ENCODE data around the gene MEGF9.

MEGF9 gene

DNA sequence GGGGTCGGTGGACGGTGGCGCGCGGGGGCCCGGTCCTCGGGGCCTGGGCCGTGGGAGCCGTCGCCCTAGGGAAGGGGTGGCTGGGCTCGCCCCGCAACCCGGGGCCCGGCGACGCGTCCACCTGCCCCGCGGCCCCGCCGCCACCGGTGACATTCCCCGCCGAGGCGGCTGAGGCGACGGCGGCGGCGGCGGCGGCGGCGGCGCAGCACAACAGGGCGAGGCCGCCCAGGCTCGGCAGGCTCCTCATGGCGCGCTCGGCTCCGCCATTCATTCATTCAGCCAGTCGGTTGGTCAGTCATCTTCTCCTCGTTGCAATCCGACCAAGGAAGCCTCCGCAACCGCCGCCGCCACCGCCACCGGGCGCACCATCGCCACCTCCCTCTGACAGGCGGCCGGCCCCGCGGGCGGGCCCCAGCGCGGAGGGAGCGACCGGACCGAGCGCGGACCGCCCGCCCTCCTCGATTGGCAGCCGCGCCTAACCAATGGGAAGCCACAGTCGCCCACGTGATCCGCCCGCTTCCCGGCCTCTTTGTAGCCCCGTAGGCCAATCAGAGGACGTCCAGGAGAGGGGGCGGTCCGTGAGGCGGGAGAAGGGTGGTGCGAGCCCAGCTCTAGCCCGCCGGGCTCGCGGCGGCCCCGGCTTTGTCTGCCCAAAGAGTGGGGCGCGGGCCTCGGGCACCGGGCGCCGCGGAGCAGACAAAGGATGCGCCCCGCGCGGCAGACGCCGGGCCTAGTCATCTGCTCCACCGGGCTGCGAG lies at the start of gene MEGF9:
TSS of gene MEGF9 (minus strand) at position 383 of the 758 bp plus-strand sequence. CDS start at position 271, 112 bp downstream.
- in situ Hi-C loops (cut with MboI; ENCODE audit: low sequenced_read_pairs), result no loop called here

DNA sequence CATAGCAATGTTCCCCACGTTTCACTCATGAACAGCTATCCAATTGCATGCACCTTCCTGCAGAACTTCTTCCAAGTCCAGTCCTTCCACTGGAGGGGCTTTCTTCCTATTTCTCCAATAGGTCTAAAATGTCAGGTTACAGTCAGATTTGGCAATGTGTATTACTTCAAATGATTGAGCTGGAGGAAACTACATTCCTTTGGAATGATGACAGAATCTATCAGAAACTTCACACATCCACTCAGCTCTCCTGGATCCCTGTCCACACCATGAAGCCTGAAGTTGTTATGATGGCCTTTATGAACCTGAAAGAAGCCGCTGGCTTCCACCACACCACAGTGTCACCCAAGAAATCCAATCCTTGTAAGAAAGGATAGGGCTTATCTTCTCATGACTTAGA lies 46.7 kb upstream of the MEGF9 start:
- in situ Hi-C loops (cut with MboI; ENCODE audit: low sequenced_read_pairs), result no loop called here

DNA sequence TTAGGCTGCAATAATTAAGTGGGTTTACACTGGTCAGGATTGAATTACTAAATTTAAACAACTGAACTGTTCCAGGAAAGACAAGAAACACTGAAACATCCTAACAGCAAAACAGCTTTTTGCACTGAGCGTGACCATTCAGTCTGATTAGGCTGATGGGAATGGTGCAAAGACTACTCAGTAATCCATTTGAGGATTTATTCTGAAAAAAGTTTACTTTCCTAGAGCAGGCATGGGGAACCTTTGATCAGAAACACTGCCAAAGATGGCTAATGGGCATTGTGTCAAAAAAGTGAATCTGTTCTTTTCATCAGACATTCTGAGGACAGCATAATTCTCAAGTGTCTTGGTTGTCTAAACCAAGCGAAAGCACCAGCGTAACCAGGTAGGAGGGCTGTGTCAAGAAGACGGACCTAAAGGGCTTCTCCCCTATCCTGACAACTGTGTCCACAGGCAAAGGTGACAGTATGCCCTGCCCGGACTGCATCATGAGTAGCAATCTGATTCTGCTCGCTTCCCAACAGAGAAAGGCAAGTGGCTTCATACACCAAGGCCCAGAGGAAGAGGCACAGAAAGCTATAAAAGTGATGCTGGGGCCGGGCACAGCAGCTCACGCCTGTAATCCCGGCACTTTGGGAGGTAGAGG lies 45.6 kb upstream of the MEGF9 start:
- in situ Hi-C loops (cut with MboI; ENCODE audit: low sequenced_read_pairs), result loop anchor here (10.0 kb wide), 1 partner anchor 305 kb away; no protein-coding TSS in a partner anchor

DNA sequence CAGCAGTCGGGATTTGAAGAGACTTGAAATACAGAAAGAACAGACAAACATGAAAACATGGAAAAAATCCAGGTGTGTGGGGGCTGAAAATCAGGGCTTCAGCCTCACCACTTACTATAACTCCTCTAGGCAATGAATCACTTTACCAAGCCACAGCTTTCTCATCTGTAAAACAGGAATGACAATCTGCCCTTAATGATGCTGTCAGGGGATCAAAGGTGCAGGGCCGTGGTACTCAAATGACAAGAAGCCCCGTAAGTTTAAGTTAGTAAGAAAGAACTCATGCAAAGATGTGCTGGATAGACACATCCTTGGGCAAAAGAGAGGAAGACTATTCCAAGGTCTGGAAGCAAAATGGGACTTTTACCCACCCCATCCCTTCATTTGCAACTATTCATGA lies 44.3 kb upstream of the MEGF9 start:
- in situ Hi-C loops (cut with MboI; ENCODE audit: low sequenced_read_pairs), result loop anchor here (10.0 kb wide), 1 partner anchor 306 kb away; no protein-coding TSS in a partner anchor

DNA sequence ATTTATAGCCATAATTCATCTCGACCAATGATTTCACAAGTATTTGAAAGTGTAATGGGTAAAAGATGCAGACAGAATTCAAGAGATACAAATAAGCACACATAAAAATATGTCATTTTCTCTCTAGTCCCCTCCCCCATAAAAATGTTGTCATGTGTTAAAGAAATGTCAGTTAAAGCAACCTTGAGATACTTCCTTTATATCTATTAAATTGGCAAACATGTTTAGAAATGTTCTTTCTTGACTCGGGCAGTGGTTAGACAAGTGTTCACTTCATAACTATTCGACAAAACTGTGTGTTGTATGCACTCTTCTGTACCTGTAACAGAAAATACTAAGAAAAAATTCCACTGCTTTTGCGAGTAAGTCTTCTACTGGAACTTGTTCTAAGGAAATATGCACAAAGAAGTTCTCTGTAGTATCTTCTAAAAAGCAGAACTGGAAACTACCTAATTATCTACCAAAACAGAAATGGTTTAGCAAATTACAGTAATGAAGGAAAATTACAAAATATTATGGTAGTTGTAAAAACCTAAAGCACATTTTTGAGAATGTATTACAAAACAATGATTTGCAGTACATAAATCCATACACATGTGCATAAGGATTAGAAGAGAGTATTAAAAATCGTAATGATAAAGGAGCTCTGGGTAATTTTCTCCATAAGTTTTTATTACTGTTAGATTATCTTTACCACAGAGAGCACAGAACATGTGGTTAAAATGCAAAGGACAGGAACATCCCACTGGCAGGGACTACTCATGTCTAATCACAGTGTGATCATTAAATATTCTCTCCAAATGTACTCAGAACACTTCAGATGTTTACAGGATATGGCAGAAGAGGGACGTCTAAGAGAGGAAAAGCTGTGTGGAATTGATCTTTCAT lies 43.0 kb upstream of the MEGF9 start:
- in situ Hi-C loops (cut with MboI; ENCODE audit: low sequenced_read_pairs), result loop anchor here (10.0 kb wide), 1 partner anchor 308 kb away; no protein-coding TSS in a partner anchor

DNA sequence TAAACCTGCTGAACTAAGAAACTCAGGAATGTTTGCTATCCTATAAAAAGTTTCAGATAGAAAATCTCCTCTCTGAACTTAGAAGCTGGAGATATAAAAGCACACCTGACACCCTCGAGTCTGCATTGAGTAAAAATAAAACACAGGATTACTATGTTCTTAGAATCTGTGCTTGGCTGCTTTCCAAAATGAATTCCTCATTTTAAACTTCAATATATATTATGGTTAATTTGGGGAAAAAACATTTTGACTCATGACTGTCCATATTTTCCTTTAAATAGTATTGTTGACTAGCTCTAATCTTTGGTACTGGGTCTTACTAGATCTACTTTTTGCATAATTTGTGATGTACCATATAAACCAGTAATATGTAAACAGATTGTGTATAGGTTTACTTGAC lies 42.3 kb upstream of the MEGF9 start:
- in situ Hi-C loops (cut with MboI; ENCODE audit: low sequenced_read_pairs), result loop anchor here (10.0 kb wide), 1 partner anchor 308 kb away; no protein-coding TSS in a partner anchor

DNA sequence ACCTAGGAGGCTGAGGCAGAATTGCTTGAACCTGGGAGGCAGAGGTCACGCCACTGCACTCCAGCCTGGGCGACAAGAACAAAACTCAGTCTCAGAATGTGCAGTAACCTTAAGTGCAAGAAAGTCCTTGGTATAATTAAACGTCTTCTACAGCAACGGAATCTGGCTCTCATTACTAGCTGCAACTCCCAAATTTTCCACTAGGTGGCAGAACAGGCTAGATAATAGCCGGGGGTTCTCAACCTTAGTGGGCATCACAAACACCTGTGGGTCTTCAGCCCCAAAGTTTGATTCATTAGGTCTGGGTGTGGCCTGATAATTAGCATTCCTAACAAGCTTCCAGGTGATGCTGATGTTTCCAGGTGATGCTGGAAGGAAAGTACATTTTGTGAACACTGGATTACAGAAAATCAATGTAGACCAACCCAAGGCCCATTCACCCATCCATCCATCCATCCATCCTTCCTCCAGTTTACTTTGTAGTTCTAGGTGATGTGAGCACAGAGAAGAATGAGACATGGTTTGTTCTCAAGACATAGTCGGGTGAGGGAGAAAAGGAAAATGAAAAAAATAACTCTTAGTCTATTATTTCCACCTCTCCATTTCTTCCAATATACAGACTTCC lies 41.7 kb upstream of the MEGF9 start:
- in situ Hi-C loops (cut with MboI; ENCODE audit: low sequenced_read_pairs), result loop anchor here (10.0 kb wide), 1 partner anchor 309 kb away; no protein-coding TSS in a partner anchor

DNA sequence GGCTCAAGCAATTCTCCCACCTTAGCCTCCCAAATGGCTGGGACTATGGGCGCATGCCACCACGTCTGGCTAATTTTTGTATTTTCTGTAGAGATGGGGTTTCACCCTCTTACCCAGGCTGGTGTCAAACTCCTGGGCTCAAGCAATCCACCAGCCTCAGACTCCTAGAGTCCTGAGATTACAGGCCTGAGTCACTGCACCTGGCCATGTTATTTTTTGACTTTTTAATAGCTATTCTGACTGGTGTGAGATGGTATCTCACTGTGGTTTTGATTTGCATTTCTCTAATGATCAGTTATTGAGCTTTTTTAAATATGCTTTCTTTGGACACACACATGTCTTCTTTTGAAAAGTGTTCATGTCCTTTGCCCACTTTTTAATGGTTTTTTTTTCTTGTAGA lies 40.8 kb upstream of the MEGF9 start:
- in situ Hi-C loops (cut with MboI; ENCODE audit: low sequenced_read_pairs), result loop anchor here (10.0 kb wide), 1 partner anchor 310 kb away; no protein-coding TSS in a partner anchor

DNA sequence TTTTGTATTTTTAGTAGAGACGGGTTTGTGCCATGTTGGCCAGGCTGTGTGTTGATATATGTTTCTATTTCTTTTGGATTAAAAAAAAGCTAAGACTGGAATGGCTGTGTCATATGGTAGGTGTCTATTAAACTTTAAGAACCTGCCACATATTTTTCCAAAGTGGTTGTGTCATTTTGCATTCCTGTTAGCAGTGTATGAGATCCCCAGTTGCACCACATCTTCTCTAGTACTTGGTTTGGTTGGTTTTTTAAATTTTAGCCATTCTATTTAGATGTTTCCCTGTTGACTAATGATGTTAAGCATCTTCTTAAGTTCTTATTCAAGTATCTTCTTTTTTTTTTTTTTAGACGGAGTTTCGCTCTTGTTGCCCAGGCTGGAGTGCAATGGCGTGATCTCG lies 36.2 kb upstream of the MEGF9 start:
- in situ Hi-C loops (cut with MboI; ENCODE audit: low sequenced_read_pairs), result loop anchor here (10.0 kb wide), 1 partner anchor 314 kb away; no protein-coding TSS in a partner anchor

DNA sequence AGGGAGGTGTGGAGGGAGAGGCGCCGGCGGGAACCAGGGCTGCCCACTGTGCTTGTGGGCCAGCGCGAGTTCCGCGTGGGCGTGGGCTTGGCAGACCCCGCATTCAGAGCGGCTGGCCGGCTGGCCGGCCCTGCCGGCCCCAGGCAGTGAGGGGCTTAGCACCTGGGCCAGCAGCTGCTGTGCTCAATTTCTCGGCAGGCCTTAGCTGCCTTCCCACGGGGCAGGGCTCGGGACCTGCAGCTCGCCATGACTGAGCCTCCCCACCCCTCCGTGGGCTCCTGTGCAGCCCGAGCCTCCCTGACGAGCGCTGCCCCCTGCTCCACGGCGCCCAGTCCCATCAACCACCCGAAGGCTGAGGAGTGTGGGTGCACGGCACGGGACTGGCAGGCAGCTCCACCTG lies 32.1 kb upstream of the MEGF9 start:
- in situ Hi-C loops (cut with MboI; ENCODE audit: low sequenced_read_pairs), result loop anchor here (25.0 kb wide), 1 partner anchor 641 kb away; no protein-coding TSS in a partner anchor

DNA sequence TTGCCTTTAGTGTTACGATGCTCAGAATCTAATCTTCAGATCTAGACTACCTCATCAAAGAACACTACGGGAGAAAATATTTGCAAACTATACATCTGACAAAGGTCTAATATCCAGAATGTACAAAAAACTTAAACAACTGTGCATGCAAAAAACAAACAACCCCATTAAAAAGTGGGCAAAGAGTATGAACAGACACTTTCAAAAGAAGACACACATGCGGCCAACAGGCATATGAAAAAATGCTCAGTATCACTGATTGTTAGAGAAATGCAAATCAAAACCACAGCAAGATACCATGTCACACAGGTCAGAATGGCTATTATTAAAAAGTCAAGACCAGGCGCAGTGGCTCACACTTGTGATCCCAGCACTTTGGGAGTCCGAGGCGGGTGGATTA lies 31.0 kb upstream of the MEGF9 start:
- in situ Hi-C loops (cut with MboI; ENCODE audit: low sequenced_read_pairs), result loop anchor here (25.0 kb wide), 1 partner anchor 642 kb away; no protein-coding TSS in a partner anchor

DNA sequence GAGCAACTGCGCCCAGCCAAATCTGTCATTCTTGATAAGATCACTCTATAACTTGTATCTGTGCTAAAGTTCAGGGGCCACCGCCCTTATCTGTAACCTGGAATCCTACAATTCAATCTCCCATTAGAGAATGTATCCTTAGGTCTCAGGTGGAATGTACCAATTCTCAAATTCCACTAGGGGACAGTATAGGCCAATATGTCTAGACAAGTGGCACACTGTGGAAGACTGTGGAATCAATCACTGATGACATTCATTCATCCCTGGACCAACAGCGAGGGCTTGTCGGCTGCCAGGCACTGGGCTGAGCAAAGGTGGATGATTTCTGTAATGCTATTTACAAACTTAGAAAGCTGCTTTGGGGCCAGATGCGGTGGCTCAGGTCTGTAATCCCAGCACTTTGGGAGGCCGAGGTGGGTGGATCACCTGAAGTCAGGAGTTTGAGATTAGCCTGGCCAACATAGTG lies 28.7 kb upstream of the MEGF9 start:
- in situ Hi-C loops (cut with MboI; ENCODE audit: low sequenced_read_pairs), result loop anchor here (25.0 kb wide), 1 partner anchor 644 kb away; no protein-coding TSS in a partner anchor

DNA sequence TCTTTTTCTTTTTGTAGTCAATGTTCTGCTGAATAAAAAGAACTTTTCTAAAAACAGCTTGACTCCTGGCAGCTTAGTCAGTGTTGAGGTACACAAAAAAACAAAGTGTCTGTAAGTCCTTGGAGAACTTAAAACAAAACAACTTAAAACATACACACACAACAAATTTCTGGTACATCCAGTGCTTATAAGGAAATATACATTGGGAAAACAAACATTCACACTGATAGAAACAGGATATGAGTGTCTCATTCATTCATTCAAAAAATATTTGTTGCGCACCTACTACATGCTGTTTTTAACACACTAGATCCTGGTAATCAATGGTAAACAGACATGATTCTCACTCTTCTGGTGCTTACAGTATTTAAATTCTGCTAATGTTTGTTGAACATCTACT lies 27.4 kb upstream of the MEGF9 start:
- in situ Hi-C loops (cut with MboI; ENCODE audit: low sequenced_read_pairs), result loop anchor here (25.0 kb wide), 1 partner anchor 646 kb away; no protein-coding TSS in a partner anchor

DNA sequence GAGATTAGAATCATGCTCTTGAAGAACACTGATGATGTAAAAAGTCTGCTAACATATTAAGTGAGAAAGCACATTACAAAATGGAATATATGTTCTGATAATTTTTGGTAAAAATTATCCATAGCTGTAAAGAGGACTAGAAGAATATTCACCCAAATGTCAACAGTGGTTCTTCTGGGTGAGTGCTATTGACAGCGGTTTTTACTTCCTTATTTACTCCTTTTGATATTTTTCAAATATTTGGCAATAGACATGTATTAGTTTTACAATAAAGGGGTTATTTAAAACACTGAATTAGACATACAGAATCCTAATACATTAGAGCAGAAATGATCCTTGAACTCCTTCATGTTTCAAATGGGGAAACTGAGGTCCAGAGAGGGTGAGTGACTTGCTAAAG lies 26.9 kb upstream of the MEGF9 start:
- in situ Hi-C loops (cut with MboI; ENCODE audit: low sequenced_read_pairs), result loop anchor here (25.0 kb wide), 1 partner anchor 646 kb away; no protein-coding TSS in a partner anchor

DNA sequence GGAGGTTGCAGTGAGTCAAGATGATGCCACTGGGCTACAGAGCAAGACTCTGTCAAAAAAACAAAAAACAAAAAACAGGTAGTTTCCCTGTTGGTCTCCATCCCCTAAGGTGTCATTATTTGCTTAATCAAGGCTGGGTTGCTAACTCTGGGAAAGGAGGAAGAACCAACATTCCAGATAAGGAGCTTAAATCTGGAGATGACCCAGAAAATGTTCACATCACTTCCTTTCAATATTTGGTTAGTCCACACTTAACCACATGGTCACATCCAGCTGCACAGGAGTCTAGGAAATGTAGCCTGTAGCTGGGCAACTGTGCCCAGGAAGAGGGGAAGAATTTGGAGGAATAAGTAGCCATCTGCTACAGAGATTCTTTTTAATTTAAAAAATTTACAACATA lies 25.9 kb upstream of the MEGF9 start:
- in situ Hi-C loops (cut with MboI; ENCODE audit: low sequenced_read_pairs), result loop anchor here (25.0 kb wide), 1 partner anchor 647 kb away; no protein-coding TSS in a partner anchor

DNA sequence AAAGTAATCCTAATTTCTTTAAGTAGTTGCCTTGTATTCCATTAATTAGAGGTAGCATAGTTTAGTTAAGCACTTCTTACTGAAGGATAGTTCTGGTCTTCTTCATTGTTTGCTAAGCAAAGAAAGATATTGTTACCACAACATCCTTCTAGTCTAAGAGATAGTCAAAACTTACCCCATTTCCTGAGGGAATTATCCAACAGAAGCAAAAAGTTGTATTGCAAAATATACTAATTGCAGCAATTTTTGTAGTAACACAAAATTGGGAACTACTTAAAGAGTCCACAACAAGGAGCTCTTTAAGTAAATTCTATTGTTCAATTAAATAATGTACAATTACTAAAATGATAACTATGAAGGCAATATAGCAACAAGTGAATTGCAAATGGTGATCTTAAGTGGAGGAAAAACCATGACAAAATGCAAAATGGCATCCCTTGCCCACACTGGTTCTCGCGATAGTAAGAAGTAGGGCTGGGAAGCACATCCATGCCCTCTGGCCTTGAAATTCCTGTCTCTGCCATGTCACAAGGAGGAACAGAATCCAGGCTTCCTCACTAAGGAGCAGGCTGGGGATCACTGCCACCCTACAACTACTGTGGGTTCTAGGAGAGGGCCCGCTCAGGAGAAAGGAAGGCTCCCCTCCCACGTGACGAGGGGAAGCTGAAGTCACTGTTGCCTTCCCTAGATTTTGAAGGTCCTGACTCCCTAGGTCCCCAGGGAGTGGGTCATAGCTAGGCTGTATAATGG lies 23.3 kb upstream of the MEGF9 start:
- in situ Hi-C loops (cut with MboI; ENCODE audit: low sequenced_read_pairs), result loop anchor here (25.0 kb wide), 1 partner anchor 650 kb away; no protein-coding TSS in a partner anchor

DNA sequence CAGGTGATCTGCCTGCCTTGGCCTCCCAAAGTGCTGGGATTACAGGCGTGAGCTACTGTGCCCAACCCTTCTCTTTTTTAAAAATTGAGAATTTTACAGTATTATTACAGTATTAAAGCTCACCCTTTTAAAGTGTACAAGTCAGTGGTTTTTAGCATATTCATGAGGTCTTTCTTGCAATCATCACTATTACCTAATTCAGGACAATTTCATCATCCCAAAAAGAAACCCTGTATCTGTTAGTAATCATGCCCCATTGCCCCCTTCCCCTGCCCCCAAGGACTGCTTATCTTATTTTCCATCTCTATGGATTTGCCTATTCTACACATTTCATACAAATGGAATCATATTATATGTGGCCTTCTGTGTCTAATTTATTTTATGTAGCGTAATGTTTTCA lies 22.6 kb upstream of the MEGF9 start:
- in situ Hi-C loops (cut with MboI; ENCODE audit: low sequenced_read_pairs), result loop anchor here (25.0 kb wide), 1 partner anchor 650 kb away; no protein-coding TSS in a partner anchor

DNA sequence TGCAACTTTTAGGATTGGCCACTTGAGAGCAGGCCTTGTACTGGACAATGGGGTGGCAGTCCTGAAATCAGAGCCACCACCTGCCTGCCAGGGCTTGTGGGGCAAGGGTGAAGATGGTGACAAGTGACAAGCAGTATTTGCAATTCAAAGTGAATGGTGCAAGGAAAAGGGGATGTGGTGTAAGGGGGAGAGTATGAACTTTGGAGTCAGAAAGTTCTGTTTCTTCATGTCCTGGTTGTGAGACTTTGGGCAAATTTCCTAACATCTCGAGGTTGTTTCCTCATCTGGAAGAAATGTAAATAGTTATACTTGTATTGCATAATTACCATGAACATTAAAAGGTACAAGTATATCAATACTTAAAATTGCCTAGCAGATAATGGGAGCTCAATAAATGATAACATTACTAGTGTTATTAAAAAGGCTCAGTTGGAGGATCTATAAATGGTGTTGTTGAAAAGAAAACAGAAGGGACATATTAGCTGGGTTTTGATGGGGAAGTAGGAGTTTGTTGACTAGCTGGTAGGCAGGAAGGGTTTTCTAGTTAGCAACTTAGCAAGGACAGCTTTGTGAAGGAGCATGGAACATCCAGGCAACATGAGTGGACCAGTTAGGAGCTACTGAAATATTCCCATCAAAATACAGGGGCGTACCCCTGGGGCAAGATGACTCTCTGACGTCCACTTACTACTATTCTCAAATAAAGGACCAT lies 21.3 kb upstream of the MEGF9 start:
- in situ Hi-C loops (cut with MboI; ENCODE audit: low sequenced_read_pairs), result loop anchor here (25.0 kb wide), 1 partner anchor 652 kb away; no protein-coding TSS in a partner anchor
